ENCODE measurements around the gene NELL1. TPM values are rescaled to one million over a fixed set of nuclear protein-coding genes. Genes with fewer than 3 reads are reported as not detected.

Gene NELL1
- total and polyA plus RNA-seq, 2 experiments from 2014 or later, result 1.6 TPM; not detected in 1

DNA sequence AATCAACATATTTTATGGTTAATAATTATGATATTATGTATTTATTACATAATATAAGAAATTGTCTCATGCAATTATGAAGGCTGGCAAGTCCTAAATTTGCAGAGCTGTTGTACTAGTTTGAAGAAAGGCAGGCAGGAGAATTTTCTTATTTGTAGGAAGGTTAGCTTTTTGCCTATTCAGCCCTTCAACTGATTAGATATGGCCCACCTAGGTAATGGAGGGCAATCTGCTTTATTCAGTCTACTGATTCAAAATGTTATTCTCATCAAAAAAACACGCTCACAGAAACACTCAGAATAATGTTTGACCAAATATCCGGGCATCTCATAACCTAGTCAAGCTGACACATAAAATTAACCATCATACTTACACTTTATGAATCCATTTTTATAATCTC lies 589.0 kb downstream of the NELL1 start (continued):
- TF ChIP-seq ZNF331 (CRISPR knock-in tag; IDR thresholded peaks at IDR 0.05; ENCODE audit: low read depth), result no peak
- TF ChIP-seq, protein P1, sequence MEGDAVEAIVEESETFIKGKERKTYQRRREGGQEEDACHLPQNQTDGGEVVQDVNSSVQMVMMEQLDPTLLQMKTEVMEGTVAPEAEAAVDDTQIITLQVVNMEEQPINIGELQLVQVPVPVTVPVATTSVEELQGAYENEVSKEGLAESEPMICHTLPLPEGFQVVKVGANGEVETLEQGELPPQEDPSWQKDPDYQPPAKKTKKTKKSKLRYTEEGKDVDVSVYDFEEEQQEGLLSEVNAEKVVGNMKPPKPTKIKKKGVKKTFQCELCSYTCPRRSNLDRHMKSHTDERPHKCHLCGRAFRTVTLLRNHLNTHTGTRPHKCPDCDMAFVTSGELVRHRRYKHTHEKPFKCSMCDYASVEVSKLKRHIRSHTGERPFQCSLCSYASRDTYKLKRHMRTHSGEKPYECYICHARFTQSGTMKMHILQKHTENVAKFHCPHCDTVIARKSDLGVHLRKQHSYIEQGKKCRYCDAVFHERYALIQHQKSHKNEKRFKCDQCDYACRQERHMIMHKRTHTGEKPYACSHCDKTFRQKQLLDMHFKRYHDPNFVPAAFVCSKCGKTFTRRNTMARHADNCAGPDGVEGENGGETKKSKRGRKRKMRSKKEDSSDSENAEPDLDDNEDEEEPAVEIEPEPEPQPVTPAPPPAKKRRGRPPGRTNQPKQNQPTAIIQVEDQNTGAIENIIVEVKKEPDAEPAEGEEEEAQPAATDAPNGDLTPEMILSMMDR (conservative IDR thresholded peaks at IDR 0.05; ENCODE audit: low read depth in 2 of 2), result no peak
- no peak for TF ChIP-seq JUNB (IDR thresholded peaks at IDR 0.05; ENCODE audit: unreplicated experiment)
- TF ChIP-seq POLR2AphosphoS5 (IDR thresholded peaks at IDR 0.05; ENCODE audit: low read depth), result no peak

DNA sequence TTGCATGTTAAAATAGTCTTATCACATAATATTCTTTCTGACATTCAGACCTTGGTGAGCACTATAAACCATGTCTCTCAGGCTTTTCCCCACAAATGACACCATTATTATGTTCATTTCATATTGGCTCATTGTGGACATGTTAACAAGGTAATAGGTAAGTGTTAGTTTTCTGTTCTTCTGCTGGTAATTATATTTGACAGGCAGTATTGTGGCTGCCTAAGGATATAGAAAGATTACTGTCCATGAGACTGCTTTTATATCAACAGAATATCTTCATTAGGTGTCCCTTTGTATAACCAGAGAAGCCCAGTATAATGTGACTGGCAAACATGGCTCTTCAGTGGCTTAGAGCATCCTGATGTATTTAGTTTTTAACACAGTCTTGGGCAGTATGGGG lies 590.7 kb downstream of the NELL1 start:
- Histone ChIP-seq H3K4me3 (no peak overlapping the region), H3K27ac (ENCODE audit: low read depth) (no peak overlapping the region), H3K4me2 (no peak overlapping the region), H3K4me1 (ENCODE audit: insufficient read depth) (peaks cover 3% of the 10 kb centered on the region; the same call in 1 of the 2 replicates), H3K27me3 (ENCODE audit: insufficient read depth) (no peaks in the 10 kb centered on the region), H3K79me2 (replicated peaks; ENCODE audit: insufficient read depth) (no peaks in the 10 kb centered on the region), H3F3A (replicated peaks; ENCODE audit: low read depth) (no peaks in the 10 kb centered on the region), H3K36me3 (ENCODE audit: insufficient read depth) (no peaks in the 10 kb centered on the region), H3K9me2 (ENCODE audit: insufficient read depth) (no peaks in the 10 kb centered on the region; the same call in 1 of the 2 replicates), H2AFZ (no peak overlapping the region), H4K20me1 (replicated peaks; ENCODE audit: insufficient read depth) (no peaks in the 10 kb centered on the region)
- no peaks in the 10 kb centered on the region for H3K9me3 Mint-ChIP-seq
- no peak overlapping the region for H3K4me3 Mint-ChIP-seq
- H3K27ac Mint-ChIP-seq, result no peak overlapping the region
- DNase-seq (ENCODE audit: low spot score) (no peak), ATAC-seq (no peak)
- peaks cover 3% of the 10 kb centered on the region; the same call in 2 of the 3 replicates for H3K4me1 Mint-ChIP-seq
- TF ChIP-seq, protein P2, sequence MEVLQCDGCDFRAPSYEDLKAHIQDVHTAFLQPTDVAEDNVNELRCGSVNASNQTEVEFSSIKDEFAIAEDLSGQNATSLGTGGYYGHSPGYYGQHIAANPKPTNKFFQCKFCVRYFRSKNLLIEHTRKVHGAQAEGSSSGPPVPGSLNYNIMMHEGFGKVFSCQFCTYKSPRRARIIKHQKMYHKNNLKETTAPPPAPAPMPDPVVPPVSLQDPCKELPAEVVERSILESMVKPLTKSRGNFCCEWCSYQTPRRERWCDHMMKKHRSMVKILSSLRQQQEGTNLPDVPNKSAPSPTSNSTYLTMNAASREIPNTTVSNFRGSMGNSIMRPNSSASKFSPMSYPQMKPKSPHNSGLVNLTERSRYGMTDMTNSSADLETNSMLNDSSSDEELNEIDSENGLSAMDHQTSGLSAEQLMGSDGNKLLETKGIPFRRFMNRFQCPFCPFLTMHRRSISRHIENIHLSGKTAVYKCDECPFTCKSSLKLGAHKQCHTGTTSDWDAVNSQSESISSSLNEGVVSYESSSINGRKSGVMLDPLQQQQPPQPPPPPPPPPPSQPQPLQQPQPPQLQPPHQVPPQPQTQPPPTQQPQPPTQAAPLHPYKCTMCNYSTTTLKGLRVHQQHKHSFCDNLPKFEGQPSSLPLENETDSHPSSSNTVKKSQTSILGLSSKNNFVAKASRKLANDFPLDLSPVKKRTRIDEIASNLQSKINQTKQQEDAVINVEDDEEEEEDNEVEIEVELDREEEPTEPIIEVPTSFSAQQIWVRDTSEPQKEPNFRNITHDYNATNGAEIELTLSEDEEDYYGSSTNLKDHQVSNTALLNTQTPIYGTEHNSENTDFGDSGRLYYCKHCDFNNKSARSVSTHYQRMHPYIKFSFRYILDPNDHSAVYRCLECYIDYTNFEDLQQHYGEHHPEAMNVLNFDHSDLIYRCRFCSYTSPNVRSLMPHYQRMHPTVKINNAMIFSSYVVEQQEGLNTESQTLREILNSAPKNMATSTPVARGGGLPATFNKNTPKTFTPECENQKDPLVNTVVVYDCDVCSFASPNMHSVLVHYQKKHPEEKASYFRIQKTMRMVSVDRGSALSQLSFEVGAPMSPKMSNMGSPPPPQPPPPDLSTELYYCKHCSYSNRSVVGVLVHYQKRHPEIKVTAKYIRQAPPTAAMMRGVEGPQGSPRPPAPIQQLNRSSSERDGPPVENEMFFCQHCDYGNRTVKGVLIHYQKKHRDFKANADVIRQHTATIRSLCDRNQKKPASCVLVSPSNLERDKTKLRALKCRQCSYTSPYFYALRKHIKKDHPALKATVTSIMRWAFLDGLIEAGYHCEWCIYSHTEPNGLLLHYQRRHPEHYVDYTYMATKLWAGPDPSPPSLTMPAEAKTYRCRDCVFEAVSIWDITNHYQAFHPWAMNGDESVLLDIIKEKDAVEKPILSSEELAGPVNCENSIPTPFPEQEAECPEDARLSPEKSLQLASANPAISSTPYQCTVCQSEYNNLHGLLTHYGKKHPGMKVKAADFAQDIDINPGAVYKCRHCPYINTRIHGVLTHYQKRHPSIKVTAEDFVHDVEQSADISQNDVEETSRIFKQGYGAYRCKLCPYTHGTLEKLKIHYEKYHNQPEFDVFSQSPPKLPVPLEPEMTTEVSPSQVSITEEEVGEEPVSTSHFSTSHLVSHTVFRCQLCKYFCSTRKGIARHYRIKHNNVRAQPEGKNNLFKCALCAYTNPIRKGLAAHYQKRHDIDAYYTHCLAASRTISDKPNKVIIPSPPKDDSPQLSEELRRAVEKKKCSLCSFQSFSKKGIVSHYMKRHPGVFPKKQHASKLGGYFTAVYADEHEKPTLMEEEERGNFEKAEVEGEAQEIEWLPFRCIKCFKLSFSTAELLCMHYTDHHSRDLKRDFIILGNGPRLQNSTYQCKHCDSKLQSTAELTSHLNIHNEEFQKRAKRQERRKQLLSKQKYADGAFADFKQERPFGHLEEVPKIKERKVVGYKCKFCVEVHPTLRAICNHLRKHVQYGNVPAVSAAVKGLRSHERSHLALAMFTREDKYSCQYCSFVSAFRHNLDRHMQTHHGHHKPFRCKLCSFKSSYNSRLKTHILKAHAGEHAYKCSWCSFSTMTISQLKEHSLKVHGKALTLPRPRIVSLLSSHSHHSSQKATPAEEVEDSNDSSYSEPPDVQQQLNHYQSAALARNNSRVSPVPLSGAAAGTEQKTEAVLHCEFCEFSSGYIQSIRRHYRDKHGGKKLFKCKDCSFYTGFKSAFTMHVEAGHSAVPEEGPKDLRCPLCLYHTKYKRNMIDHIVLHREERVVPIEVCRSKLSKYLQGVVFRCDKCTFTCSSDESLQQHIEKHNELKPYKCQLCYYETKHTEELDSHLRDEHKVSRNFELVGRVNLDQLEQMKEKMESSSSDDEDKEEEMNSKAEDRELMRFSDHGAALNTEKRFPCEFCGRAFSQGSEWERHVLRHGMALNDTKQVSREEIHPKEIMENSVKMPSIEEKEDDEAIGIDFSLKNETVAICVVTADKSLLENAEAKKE (CRISPR knock-in tag; IDR thresholded peaks at IDR 0.05), result no peak
- TF ChIP-seq CREB1 (CRISPR knock-in tag; IDR thresholded peaks at IDR 0.05; ENCODE audit: low read depth) (no peak), EZH2phosphoT487 (IDR thresholded peaks at IDR 0.05; ENCODE audit: unreplicated experiment) (no peak), STAT1 (IDR thresholded peaks at IDR 0.05; ENCODE audit: unreplicated experiment) (no peak), ZNF331 (CRISPR knock-in tag; IDR thresholded peaks at IDR 0.05; ENCODE audit: low read depth) (no peak), JUNB (IDR thresholded peaks at IDR 0.05; ENCODE audit: unreplicated experiment) (no peak), ZNF114 (CRISPR knock-in tag; IDR thresholded peaks at IDR 0.05) (no peak)
- TF ChIP-seq, protein P1 (conservative IDR thresholded peaks at IDR 0.05; ENCODE audit: low read depth in 2 of 2), result no peak
- H3K36me3 Mint-ChIP-seq (ENCODE audit: low read depth), result no peaks in the 10 kb centered on the region; the same call in 2 of the 3 replicates
- no peaks in the 10 kb centered on the region for H3K27me3 Mint-ChIP-seq (ENCODE audit: insufficient read depth, low read depth, poor library complexity)

Measured in GM23338 (cell line).